HCT116 (cell line): ENCODE results near the gene IQSEC3. TPM values are rescaled to one million over a fixed set of nuclear protein-coding genes. Genes with fewer than 3 reads are reported as not detected.

Experiments
- ATAC-seq: fragments of 200-7000 bp; cut with Tn5 transposase; 2 replicates; pipeline ENCODE4 v1.9.1; 2020; ENCODE audit warnings: mild to moderate bottlenecking, moderate library complexity
- BruUV-seq: library from RNA; stranded (reverse); fragments of 400-500 nt; replicated peaks from 2 replicates; lab custom pipeline; 2021; lab: Mats Ljungman, UMichigan
- CTCF ChIA-PET: fragments of 300-600 bp; sonication (Branson Sonifier 250); formaldehyde crosslinking; loops from one replicate; lab custom pipeline; 2021; ENCODE audit warnings: antibody characterized with exemption; lab: Charles Lee
- POLR2A ChIA-PET: fragments of 300-600, 350-600 bp; sonication (Branson Sonifier 250); formaldehyde crosslinking; loops from one replicate; lab custom pipeline; 2021; ENCODE audit warnings: antibody characterized with exemption; lab: Charles Lee
- RAD21 ChIA-PET, 2 experiments: fragments of 300-600 bp; sonication (Branson Sonifier 250); formaldehyde crosslinking; loops; one replicate each; lab custom pipeline; 2023; ENCODE audit warnings: low total read pairs in 2 of 2; ENCODE audit not compliant: uncharacterized antibody in 2 of 2, unreplicated experiment in 2 of 2, low non-redundant PET in 1 of 2; lab: Charles Lee
- DNase-seq: peaks from one replicate; pipeline ENCODE4 v3.0.0-alpha.2; 2010; ENCODE audit warnings: low read depth, low spot score
- H2AFZ ChIP-seq: fragments of 200-600 bp; shearing (Covaris generic), sonication (generic); 2 replicates; pipeline ENCODE4 v1.6.1; 2017; ENCODE audit warnings: low read depth, mixed run types, mixed read lengths, antibody characterized with exemption, low read length; ENCODE audit not compliant: poor library complexity, severe bottlenecking
- H3K27ac ChIP-seq: 2 replicates; pipeline ENCODE4 v1.5.1; 2012; ENCODE audit warnings: low read depth, low read length
- H3K27me3 ChIP-seq: fragments of 200-600 bp; sonication (generic); 2 replicates; pipeline ENCODE4 v1.6.1; 2016; ENCODE audit warnings: mixed run types, low read length, mixed read lengths; ENCODE audit not compliant: insufficient read depth
- H3K36me3 ChIP-seq, 2 experiments: fragments of 200-500 bp in 1 of 2; fragments of 200-600 bp in 1 of 2; sonication (Bioruptor generic) in 1 of 2; sonication (generic) in 1 of 2; 2 replicates each; pipeline versions ENCODE4 v1.5.1 to v1.6.1; 2014 to 2016; ENCODE audit warnings: low read length in 2 of 2, inconsistent platforms in 1 of 2, mixed read lengths in 1 of 2, mixed run types in 1 of 2; ENCODE audit not compliant: insufficient read depth in 2 of 2, control insufficient read depth in 1 of 2
- H3K4me1 ChIP-seq, 2 experiments: fragments of 200-600 bp in 1 of 2; sonication (generic) in 1 of 2; 2 replicates each; pipeline versions ENCODE4 v1.5.1 to v1.6.1; 2012 to 2017; ENCODE audit warnings: low read length in 2 of 2, inconsistent platforms in 1 of 2, mild to moderate bottlenecking in 1 of 2, mixed read lengths in 1 of 2, mixed run types in 1 of 2, moderate library complexity in 1 of 2; ENCODE audit not compliant: insufficient read depth in 2 of 2, control insufficient read depth in 1 of 2
- H3K4me2 ChIP-seq: fragments of 200-600 bp; sonication (generic); 2 replicates; pipeline ENCODE4 v1.6.1; 2017; ENCODE audit warnings: mixed run types, low read length, mixed read lengths
- H3K4me3 ChIP-seq, 2 experiments: fragments of 200-600 bp in 1 of 2; sonication (generic) in 1 of 2; replicated peaks in 1 of 2; 2 replicates each; pipeline ENCODE4 v1.5.1; 2011 to 2016; ENCODE audit warnings: low read length in 2 of 2, control low read depth in 1 of 2, low read depth in 1 of 2, mild to moderate bottlenecking in 1 of 2, mixed read lengths in 1 of 2, mixed run types in 1 of 2
- H3K79me2 ChIP-seq: fragments of 200-600 bp; sonication (generic); 2 replicates; pipeline ENCODE4 v1.6.1; 2017; ENCODE audit warnings: mild to moderate bottlenecking, mixed run types, low read length, moderate library complexity, mixed read lengths; ENCODE audit not compliant: insufficient read depth
- H3K9ac ChIP-seq: fragments of 200-600 bp; sonication (generic); 2 replicates; pipeline ENCODE4 v1.6.1; 2016; ENCODE audit warnings: low read length, mixed read lengths
- H3K9me2 ChIP-seq: fragments of 200-600 bp; sonication (generic), shearing (Covaris generic); 2 replicates; pipeline ENCODE4 v1.6.1; 2017; ENCODE audit warnings: mixed run types, mild to moderate bottlenecking, moderate library complexity; ENCODE audit not compliant: insufficient read depth
- H3K9me3 ChIP-seq, 2 experiments: fragments of 200-500 bp in 1 of 2; fragments of 200-600 bp in 1 of 2; sonication (Bioruptor generic) in 1 of 2; sonication (generic) in 1 of 2; 2 replicates each; pipeline ENCODE4 v1.6.1; 2014 to 2017; ENCODE audit warnings: low read length in 2 of 2, mixed read lengths in 2 of 2, inconsistent platforms in 1 of 2, low read depth in 1 of 2, mild to moderate bottlenecking in 1 of 2, mixed run types in 1 of 2, moderate library complexity in 1 of 2; ENCODE audit not compliant: control insufficient read depth in 1 of 2, insufficient read depth in 1 of 2
- H4K20me1 ChIP-seq: fragments of 200-600 bp; sonication (generic), shearing (Covaris generic); 2 replicates; pipeline ENCODE4 v1.6.1; 2017; ENCODE audit warnings: mixed run types, mild to moderate bottlenecking, moderate library complexity; ENCODE audit not compliant: insufficient read depth
- ATF3 ChIP-seq: IDR thresholded peaks from 2 replicates; pipeline ENCODE4 v1.6.1; 2012
- EGR1 ChIP-seq: IDR thresholded peaks from 2 replicates; pipeline ENCODE4 v1.6.1; 2012; ENCODE audit warnings: low read depth
- ELF1 ChIP-seq: IDR thresholded peaks from 2 replicates; pipeline ENCODE4 v1.6.1; 2012; ENCODE audit warnings: low read depth, borderline replicate concordance
- EZH2phosphoT487 ChIP-seq: fragments of 200-600 bp; IDR thresholded peaks from 2 replicates; pipeline ENCODE4 v1.6.1; 2018; ENCODE audit warnings: antibody characterized with exemption, borderline replicate concordance
- POLR2A ChIP-seq: IDR thresholded peaks from 2 replicates; pipeline ENCODE4 v1.7.0; 2011; ENCODE audit warnings: borderline replicate concordance; ENCODE audit not compliant: insufficient read depth, insufficient read length; ENCODE audit errors: extremely low read depth
- POLR2AphosphoS5 ChIP-seq: IDR thresholded peaks from 2 replicates; pipeline ENCODE4 v1.6.1; 2011; ENCODE audit warnings: mild to moderate bottlenecking, low read depth, low read length, moderate library complexity
- SIN3A ChIP-seq: IDR thresholded peaks from 2 replicates; pipeline ENCODE4 v1.6.1; 2012; ENCODE audit warnings: low read depth
- SRF ChIP-seq: IDR thresholded peaks from 2 replicates; pipeline ENCODE4 v1.6.1; 2012; ENCODE audit warnings: low read depth
- TCF7L2 ChIP-seq: IDR thresholded peaks from 2 replicates; pipeline ENCODE4 v1.7.0; 2011; ENCODE audit warnings: borderline replicate concordance, inconsistent platforms; ENCODE audit not compliant: insufficient read depth, insufficient read length; ENCODE audit errors: extremely low read depth
- intact Hi-C: fragments of 100-400 bp; cut with micrococcal nuclease; formaldehyde crosslinking; loops from 2 replicates; pipeline ENCODE4 v1.10.0; 2022
- total RNA-seq: library from RNA; stranded (reverse); gene quantifications from one replicate; pipeline ENCODE4 v1.2.1, GENCODE V29; 2021; ENCODE audit not compliant: unreplicated experiment
- TF ChIP-seq, protein P1 (sequence below): IDR thresholded peaks from 2 replicates; pipeline ENCODE4 v1.6.1; 2012; ENCODE audit warnings: low read depth
- TF ChIP-seq, protein P2 (sequence below), 3 experiments: fragments of 200-600 bp in 1 of 3; sonication (generic) in 1 of 3; IDR thresholded peaks in 2 of 3; conservative IDR thresholded peaks in 1 of 3; 2 replicates each; pipeline ENCODE4 v1.5.1; 2012 to 2017; ENCODE audit warnings: low read depth in 2 of 3, low read length in 2 of 3, antibody characterized with exemption in 1 of 3, borderline replicate concordance in 1 of 3, control low read depth in 1 of 3, mild to moderate bottlenecking in 1 of 3, mixed read lengths in 1 of 3, mixed run types in 1 of 3, moderate library complexity in 1 of 3; ENCODE audit not compliant: insufficient read depth in 1 of 3
- TF ChIP-seq, protein P3 (sequence below): IDR thresholded peaks from 2 replicates; pipeline ENCODE4 v1.6.1; 2011; ENCODE audit warnings: mild to moderate bottlenecking, low read length, moderate library complexity; ENCODE audit not compliant: insufficient replicate concordance; ENCODE audit errors: extremely low read depth

The IQSEC3 gene
- total RNA-seq, 1 experiment from 2014 or later: not detected

GRCh38 chr12:171276-171675 is 104.7 kb downstream of the IQSEC3 start:
- CTCF ChIA-PET: no interaction called here
- ATAC-seq (no peak), DNase-seq (no peak)
- Histone ChIP-seq H3K36me3 (no peaks in the 10 kb centered on the region), H3K4me1 (peaks cover 0 to 12% of the 10 kb centered on the region in 2 experiments; a peak in 2 of 4 replicates), H3K9me2 (no peaks in the 10 kb centered on the region), H3K9ac (no peak overlapping the region), H3K9me3 (no peaks in the 10 kb centered on the region), H3K27me3 (no peaks in the 10 kb centered on the region), H3K4me2 (no peak overlapping the region), H3K79me2 (no peaks in the 10 kb centered on the region), H2AFZ (no peak overlapping the region), H4K20me1 (no peaks in the 10 kb centered on the region), H3K4me3 (no peak overlapping the region), H3K27ac (no peak overlapping the region)
- no peak for TF ChIP-seq ELF1
- TF ChIP-seq EGR1: no peak
- no peak for TF ChIP-seq ATF3
- TF ChIP-seq, protein P1, sequence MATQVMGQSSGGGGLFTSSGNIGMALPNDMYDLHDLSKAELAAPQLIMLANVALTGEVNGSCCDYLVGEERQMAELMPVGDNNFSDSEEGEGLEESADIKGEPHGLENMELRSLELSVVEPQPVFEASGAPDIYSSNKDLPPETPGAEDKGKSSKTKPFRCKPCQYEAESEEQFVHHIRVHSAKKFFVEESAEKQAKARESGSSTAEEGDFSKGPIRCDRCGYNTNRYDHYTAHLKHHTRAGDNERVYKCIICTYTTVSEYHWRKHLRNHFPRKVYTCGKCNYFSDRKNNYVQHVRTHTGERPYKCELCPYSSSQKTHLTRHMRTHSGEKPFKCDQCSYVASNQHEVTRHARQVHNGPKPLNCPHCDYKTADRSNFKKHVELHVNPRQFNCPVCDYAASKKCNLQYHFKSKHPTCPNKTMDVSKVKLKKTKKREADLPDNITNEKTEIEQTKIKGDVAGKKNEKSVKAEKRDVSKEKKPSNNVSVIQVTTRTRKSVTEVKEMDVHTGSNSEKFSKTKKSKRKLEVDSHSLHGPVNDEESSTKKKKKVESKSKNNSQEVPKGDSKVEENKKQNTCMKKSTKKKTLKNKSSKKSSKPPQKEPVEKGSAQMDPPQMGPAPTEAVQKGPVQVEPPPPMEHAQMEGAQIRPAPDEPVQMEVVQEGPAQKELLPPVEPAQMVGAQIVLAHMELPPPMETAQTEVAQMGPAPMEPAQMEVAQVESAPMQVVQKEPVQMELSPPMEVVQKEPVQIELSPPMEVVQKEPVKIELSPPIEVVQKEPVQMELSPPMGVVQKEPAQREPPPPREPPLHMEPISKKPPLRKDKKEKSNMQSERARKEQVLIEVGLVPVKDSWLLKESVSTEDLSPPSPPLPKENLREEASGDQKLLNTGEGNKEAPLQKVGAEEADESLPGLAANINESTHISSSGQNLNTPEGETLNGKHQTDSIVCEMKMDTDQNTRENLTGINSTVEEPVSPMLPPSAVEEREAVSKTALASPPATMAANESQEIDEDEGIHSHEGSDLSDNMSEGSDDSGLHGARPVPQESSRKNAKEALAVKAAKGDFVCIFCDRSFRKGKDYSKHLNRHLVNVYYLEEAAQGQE: no peak
- TF ChIP-seq TCF7L2: no peak
- TF ChIP-seq EZH2phosphoT487: no peak
- no peak for TF ChIP-seq SIN3A
- no peak for TF ChIP-seq SRF
- TF ChIP-seq, protein P2, sequence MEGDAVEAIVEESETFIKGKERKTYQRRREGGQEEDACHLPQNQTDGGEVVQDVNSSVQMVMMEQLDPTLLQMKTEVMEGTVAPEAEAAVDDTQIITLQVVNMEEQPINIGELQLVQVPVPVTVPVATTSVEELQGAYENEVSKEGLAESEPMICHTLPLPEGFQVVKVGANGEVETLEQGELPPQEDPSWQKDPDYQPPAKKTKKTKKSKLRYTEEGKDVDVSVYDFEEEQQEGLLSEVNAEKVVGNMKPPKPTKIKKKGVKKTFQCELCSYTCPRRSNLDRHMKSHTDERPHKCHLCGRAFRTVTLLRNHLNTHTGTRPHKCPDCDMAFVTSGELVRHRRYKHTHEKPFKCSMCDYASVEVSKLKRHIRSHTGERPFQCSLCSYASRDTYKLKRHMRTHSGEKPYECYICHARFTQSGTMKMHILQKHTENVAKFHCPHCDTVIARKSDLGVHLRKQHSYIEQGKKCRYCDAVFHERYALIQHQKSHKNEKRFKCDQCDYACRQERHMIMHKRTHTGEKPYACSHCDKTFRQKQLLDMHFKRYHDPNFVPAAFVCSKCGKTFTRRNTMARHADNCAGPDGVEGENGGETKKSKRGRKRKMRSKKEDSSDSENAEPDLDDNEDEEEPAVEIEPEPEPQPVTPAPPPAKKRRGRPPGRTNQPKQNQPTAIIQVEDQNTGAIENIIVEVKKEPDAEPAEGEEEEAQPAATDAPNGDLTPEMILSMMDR (IDR thresholded peaks at IDR 0.05 in 2 of 3, conservative IDR thresholded peaks at IDR 0.05 in 1 of 3; ENCODE audit: borderline replicate concordance in 1 of 3, insufficient read depth in 1 of 3, low read depth in 2 of 3, low read length in 2 of 3): no peak
- no peak for TF ChIP-seq POLR2AphosphoS5
- TF ChIP-seq, protein P3, sequence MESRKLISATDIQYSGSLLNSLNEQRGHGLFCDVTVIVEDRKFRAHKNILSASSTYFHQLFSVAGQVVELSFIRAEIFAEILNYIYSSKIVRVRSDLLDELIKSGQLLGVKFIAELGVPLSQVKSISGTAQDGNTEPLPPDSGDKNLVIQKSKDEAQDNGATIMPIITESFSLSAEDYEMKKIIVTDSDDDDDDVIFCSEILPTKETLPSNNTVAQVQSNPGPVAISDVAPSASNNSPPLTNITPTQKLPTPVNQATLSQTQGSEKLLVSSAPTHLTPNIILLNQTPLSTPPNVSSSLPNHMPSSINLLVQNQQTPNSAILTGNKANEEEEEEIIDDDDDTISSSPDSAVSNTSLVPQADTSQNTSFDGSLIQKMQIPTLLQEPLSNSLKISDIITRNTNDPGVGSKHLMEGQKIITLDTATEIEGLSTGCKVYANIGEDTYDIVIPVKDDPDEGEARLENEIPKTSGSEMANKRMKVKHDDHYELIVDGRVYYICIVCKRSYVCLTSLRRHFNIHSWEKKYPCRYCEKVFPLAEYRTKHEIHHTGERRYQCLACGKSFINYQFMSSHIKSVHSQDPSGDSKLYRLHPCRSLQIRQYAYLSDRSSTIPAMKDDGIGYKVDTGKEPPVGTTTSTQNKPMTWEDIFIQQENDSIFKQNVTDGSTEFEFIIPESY: no peak
- TF ChIP-seq POLR2A: no peak
- POLR2A ChIA-PET: no interaction called here
- intact Hi-C loops: no loop called here
- RAD21 ChIA-PET: no interaction called here
- BruUV-seq: no TSS peak
